LNCaP clone FGC (cell line): ENCODE data around the gene ITGB6.
"Not testable (repeated sequence)": the region's sequence is repeated elsewhere in the genome, so short reads cannot be mapped to it uniquely, and the experiment has no call there.

ENCODE experiments used
- DNase-seq: peaks from one replicate; pipeline ENCODE4 v3.0.0-alpha.2; 2011; ENCODE audit warnings: low read depth
- H3K4me3 ChIP-seq: 2 replicates; pipeline ENCODE4 v1.5.1; 2011; ENCODE audit warnings: mild to moderate bottlenecking, low read depth, low read length, control low read depth
- TF ChIP-seq, protein P1 (sequence below): IDR thresholded peaks from 2 replicates; pipeline ENCODE4 v1.5.1; 2012; ENCODE audit warnings: mild to moderate bottlenecking; ENCODE audit not compliant: control insufficient read depth, insufficient read depth; ENCODE audit errors: extremely low read depth

The ITGB6 gene

DNA sequence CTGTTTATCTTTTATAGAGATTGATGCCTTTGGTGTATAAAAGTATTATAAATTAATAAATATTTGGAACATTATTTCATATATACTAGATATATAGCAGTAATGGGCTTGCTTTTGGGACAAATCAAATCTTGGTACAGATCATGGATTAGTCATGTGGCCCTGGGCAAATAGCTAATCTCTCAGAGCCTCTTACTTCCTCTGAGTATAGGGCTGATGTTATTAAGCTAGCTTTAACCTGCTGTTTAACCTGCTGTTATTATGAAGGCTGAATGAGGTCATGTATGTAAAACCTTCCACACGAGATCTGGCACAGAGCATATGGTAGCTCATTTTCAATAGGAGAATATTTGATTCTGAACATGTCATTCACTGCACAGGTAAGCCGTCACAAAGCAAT is 5.7 kb downstream of the ITGB6 start:
- TF ChIP-seq, protein P1, sequence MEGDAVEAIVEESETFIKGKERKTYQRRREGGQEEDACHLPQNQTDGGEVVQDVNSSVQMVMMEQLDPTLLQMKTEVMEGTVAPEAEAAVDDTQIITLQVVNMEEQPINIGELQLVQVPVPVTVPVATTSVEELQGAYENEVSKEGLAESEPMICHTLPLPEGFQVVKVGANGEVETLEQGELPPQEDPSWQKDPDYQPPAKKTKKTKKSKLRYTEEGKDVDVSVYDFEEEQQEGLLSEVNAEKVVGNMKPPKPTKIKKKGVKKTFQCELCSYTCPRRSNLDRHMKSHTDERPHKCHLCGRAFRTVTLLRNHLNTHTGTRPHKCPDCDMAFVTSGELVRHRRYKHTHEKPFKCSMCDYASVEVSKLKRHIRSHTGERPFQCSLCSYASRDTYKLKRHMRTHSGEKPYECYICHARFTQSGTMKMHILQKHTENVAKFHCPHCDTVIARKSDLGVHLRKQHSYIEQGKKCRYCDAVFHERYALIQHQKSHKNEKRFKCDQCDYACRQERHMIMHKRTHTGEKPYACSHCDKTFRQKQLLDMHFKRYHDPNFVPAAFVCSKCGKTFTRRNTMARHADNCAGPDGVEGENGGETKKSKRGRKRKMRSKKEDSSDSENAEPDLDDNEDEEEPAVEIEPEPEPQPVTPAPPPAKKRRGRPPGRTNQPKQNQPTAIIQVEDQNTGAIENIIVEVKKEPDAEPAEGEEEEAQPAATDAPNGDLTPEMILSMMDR: no peak

DNA sequence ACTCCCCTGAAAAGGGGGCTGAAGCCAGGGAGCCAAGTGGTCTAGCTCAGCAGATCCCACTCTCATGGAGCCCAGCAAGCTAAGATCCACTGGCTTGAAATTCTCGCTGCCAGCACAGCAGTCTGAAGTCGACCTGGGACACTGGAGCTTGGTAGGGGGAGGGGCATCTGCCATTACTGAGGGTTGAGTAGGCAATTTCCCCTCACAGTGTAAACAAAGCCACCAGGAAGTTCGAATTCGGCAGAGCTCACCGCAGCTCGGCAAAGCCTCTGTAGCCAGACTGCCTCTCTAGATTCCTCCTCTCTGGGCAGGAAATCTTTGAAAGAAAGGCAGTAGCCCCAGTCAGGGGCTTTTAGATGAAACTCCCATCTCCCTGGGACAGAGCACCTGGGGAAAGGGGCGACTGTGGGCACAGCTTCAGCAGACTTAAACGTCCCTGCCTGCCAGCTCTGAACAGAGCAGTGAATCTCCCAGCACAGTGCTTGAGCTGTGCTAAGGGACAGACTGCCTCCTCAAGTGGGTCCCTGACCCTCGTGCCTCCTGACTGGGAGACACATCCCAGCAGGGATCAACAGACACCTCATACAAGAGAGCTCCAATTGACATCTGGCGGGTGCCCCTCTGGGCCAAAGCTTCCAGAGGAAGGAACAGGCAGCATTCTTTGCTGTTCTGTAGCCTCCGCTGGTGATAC is 18.8 kb downstream of the ITGB6 start:
- not testable (repeated sequence) for H3K4me3 ChIP-seq, DNase-seq

More for the DNA sequence above, 5.7 kb downstream of the ITGB6 start:
- DNase-seq: no peak
- H3K4me3 ChIP-seq: no peak overlapping the region

DNA sequence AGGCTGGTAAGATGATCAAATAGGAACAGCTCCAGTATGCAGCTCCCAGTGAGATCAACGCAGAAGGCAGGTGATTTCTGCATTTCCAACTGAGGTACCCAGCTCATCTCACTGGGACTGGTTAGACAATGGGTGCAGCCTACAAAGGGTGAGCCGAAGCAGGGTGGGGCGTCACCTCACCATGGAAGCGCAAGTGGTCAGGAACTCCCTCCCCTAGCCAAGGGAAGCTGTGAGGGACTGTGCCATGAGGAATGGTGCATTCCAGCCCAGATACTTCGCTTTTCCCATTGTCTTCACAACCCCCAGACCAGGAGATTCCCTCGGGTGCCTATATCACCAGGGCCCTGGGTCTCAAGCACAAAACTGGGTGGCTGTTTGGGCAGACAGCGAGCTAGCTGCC is 19.4 kb downstream of the ITGB6 start:
- not testable (repeated sequence) for DNase-seq, H3K4me3 ChIP-seq

GRCh38 chr2:160180172-160180571 is 19.9 kb downstream of the ITGB6 start:
- no peak overlapping the region for H3K4me3 ChIP-seq
- no peak for DNase-seq
- TF ChIP-seq, protein P1: no peak

DNA sequence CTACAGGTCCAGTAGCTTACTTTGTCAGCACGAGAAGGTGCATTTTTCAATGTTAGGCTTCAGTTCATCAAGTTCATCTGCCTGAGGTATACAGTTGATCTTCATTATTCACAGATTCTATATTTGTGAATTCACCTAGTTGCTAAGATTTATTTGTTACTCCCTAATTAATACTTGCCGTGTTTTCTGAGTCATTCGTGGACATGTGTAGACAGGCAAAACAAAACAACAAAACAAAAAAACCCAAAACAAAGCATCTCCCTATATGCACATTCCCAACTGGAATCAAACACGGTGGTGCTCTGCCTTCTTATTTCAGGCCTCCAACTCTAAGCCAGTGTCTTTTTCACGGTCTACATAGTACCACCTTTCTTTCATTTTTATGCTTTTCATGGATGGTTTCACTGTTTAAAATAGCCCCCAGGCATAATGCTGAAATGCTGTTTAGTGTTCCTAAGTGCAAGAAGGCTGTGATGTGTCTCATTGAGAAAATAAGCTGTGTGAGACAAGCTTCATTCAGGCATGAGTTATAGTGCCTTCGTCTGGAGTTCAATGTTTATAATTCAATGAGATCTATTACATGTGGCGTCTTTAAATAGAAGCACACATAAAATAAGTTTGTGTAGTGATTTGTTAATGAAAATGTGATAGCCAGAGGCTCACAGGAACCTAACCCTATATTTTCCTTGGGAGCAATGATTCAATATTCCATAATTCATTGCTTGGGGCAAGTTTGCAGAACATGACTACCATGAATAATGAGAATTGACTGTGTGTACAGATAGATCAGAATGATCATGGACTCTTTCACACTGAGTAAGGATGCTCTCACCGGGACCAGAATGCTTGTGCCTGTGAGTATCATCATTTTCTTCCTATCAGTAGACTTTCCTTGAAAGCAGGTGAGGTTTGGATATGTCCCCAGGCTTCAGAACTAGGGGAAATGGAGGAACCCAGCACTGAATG is 24.6 kb downstream of the ITGB6 start:
- H3K4me3 ChIP-seq: no peak overlapping the region
- TF ChIP-seq, protein P1: no peak
- DNase-seq: no peak

DNA sequence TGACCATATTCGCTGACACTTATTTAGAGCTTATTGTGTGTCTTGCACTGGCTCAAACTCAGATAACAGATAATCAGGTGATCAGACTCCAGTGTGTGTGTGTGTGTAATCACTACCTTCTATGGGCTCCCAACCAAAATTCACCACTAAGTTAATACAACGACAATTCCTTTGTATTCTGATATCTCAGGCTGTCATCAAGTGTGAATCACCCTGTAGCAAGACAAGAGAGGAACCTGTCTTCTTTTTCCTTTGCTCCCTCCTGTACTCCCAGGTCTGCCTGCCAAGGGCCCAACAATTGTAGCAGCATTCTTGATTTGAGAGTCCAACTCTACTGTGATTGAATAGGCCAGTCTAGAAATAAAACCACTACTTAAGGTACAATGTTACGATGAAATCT is 25.8 kb downstream of the ITGB6 start:
- H3K4me3 ChIP-seq: no peak overlapping the region
- DNase-seq: no peak
- TF ChIP-seq, protein P1: no peak

DNA sequence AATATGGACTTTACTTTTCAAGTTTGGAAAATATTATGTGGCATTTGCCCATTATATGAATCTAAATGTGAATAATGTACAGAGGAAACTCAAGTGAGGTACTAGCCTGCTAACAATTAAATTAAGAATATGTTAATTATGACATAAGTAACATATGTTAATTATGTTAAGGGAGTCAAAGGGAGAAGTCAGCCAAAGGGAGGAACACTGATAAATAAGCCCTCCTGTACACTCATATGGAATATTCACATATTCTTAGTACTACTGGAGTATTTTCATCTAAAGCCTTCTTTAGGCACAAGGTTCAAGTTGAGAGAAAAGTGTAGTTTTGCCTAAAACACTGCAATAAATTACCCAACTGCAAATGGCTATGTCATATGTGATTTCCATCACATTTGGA is 30.1 kb downstream of the ITGB6 start:
- TF ChIP-seq, protein P1: no peak

More for the DNA sequence above, 30.1 kb downstream of the ITGB6 start:
- no peak for DNase-seq
- H3K4me3 ChIP-seq: no peak overlapping the region
